ENCODE results near the gene AQP2.

AQP2 gene

DNA sequence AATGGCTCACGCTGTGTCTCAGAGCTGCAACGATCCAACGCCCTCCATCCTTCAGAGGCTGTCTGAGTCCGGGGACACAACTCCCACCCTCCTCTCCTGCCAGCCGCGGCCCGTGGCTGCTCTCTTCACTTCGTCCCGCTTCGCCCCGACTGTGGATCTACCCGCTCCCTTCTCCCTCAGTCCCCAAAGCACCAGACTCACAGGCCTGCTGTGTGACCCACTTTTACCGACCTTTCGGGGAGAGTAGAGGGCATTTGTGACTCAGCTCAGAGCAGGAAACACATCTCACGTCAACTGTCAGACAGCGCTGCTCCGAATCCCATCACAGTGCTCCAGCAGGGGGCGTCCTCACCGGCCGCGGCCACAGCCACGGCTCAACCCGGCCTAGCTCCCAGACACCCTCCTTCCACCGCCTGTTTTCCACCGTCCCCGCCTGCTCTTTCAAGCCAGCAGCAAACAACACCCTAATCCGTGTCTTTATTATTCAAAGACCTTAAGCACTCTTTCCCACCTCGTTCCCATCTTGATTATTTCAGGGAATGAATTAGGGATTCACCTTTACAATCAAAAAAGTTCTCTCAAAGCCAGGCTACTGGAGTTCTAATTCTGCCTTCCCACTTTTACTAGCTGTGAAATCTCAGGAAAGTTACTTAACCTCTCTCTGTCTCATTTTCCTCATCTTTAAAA lies 5.0 kb upstream of the AQP2 start:
- peak overlapping the region; percentile 24 for H3K4me3 ChIP-seq (replicated peaks; ENCODE audit: low read depth, low read length)
- TF ChIP-seq, protein P1, sequence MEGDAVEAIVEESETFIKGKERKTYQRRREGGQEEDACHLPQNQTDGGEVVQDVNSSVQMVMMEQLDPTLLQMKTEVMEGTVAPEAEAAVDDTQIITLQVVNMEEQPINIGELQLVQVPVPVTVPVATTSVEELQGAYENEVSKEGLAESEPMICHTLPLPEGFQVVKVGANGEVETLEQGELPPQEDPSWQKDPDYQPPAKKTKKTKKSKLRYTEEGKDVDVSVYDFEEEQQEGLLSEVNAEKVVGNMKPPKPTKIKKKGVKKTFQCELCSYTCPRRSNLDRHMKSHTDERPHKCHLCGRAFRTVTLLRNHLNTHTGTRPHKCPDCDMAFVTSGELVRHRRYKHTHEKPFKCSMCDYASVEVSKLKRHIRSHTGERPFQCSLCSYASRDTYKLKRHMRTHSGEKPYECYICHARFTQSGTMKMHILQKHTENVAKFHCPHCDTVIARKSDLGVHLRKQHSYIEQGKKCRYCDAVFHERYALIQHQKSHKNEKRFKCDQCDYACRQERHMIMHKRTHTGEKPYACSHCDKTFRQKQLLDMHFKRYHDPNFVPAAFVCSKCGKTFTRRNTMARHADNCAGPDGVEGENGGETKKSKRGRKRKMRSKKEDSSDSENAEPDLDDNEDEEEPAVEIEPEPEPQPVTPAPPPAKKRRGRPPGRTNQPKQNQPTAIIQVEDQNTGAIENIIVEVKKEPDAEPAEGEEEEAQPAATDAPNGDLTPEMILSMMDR (IDR thresholded peaks at IDR 0.05; ENCODE audit: low read length, missing control alignments): peak; percentile 93

DNA sequence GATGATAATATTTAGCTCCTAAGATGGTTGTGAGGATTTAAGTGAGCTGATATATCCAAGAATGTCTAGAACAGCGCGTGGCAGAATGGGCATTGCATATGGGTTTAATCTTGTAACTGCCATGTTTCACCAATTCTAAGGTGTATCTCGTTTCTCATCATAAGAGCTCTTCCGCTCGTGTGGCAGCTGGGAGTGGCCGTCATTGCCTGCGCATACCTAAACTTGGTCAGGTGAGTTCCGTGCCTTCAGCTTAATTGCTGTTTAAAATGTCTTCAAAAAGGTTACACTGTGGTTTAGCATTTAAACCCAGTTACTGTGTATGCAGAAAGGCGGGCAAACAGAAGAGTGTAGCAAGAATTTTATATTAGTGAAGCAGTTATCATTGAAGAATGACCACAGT lies 4.5 kb upstream of the AQP2 start:
- no peak for DNase-seq (ENCODE audit: low read depth)
- no peak overlapping the region for H3K4me3 ChIP-seq (replicated peaks; ENCODE audit: low read depth, low read length)
- TF ChIP-seq, protein P1 (IDR thresholded peaks at IDR 0.05; ENCODE audit: low read length, missing control alignments): no peak

More for the DNA sequence above, 5.0 kb upstream of the AQP2 start:
- DNase-seq (ENCODE audit: low read depth): peak; percentile 80

GRCh38 chr12:49946497-49946896 lies 4.0 kb upstream of the AQP2 start:
- no peak overlapping the region for H3K4me3 ChIP-seq (replicated peaks; ENCODE audit: low read depth, low read length)
- no peak for DNase-seq (ENCODE audit: low read depth)
- TF ChIP-seq, protein P1 (IDR thresholded peaks at IDR 0.05; ENCODE audit: low read length, missing control alignments): no peak

DNA sequence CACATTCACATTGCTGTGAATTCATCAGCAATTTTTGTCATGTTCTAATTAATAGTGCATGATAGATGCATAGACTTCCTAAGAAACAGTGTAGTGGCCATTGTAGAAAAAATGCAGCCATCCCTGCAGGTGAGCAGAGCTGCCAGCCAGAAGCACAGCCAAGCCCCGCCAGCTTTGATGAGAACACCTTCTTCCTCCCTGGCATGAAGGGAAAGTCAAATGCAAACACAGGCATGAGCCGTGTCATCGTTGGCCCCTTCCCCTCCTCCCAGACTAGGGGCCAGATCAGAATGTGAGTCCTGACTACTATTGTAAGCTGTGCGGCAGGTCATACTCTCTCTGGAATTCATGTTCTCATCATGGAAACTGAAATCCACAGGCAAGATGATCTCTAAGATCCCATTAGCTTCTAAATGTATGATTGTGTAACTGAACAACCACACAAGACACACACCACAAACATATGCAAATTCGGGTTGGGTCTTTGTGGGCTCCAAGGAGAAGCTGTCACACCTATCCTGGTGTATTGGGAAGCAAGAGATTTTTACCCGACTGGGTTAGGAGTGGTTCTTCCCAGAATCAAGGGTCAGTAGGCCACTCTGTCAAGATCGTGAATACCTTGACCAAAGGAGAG lies 2.8 kb upstream of the AQP2 start:
- no peak for DNase-seq (ENCODE audit: low read depth)
- TF ChIP-seq, protein P1 (IDR thresholded peaks at IDR 0.05; ENCODE audit: low read length, missing control alignments): no peak
- H3K4me3 ChIP-seq (replicated peaks; ENCODE audit: low read depth, low read length): no peak overlapping the region

GRCh38 chr12:49948866-49949845 lies 1.4 kb upstream of the AQP2 start:
- TF ChIP-seq, protein P1 (IDR thresholded peaks at IDR 0.05; ENCODE audit: low read length, missing control alignments): no peak
- H3K4me3 ChIP-seq (replicated peaks; ENCODE audit: low read depth, low read length): no peak overlapping the region
- DNase-seq (ENCODE audit: low read depth): no peak

- TF ChIP-seq, protein P1 (IDR thresholded peaks at IDR 0.05; ENCODE audit: low read length, missing control alignments): no peak
- DNase-seq (ENCODE audit: low read depth): no peak
- no peak overlapping the region for H3K4me3 ChIP-seq (replicated peaks; ENCODE audit: low read depth, low read length)
These were observed 671 bp upstream of the AQP2 start for GRCh38 chr12:49949866-49950265.

All from fibroblast of pulmonary artery (primary cell).